HPDE6-E6E7 (cell line): ENCODE measurements around the gene MRPS30.
"Not testable (repeated sequence)": the region's sequence is repeated elsewhere in the genome, so short reads cannot be mapped to it uniquely, and the experiment has no call there.

ENCODE experiments used
- DNase-seq: peaks from one replicate; pipeline ENCODE4 v3.0.0; 2011; ENCODE audit warnings: missing footprints; ENCODE audit errors: extremely low spot score

Gene MRPS30

DNA sequence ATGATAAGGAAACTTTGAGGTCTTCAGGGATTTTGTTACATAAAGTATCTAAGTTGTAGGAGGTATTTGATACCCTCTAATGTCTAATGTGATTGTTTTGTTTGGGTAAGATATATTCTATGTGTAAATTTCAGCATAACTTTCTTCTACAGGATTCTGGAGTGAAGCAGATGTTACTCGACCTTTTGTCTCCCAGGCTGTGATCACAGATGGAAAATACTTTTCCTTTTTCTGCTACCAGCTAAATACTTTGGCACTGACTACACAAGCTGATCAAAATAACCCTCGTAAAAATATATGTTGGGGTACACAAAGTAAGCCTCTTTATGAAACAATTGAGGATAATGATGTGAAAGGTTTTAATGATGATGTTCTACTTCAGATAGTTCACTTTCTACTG, 6.0 kb downstream of the MRPS30 start:
- DNase-seq: no peak

DNA sequence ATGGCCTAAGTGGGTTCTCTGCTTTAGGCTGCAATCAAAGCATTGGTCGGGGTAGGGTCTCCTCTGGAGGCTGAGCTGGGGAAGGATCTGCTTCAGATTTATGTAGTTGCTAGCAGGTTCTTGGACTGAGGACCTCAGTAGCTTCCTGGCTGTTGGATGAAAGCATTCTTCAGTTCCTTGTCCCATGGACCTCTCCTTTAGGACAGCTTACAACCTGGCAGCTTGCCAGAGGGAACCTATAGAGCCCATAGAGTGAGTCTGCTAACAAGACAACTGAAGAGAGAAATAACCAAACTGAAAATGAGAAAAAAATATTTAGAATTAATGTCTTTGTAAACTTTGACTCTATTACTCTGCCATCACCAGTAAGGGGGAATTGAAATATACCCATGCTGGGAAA, 12.4 kb downstream of the MRPS30 start:
- no peak for DNase-seq

DNA sequence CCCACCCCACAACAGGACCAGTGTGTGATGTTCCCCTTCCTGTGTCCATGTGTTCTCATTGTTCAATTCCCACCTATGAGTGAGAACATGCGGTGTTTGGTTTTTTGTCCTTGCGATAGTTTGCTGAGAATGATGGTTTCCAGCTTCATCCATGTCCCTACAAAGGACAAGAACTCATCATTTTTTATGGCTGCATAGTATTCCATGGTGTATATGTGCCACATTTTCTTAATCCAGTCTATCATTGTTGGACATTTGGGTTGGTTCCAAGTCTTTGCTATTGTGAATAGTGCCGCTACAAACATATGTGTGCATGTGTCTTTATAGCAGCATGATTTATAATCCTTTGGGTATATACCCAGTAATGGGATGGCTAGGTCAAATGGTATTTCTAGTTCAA, 15.9 kb downstream of the MRPS30 start:
- not testable (repeated sequence) for DNase-seq

DNA sequence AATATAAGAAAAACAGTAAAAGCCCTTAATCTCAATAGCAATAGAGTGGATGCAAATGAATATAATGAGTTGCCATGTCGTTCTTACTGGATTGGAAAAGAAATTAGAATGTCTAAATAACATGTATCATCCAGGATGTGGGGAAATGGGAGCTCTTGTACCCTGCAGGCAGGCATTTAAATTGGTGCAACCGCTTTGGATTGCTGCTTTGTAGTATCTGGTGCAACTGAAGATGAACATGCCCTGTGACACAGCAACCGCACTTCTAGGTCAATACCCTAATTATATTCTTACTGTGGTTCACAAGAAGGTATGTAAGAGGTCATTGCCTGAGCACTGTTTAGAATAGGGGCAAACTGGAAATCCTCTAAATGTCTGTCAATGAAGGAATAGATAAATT, 18.9 kb downstream of the MRPS30 start:
- DNase-seq: no peak

DNA sequence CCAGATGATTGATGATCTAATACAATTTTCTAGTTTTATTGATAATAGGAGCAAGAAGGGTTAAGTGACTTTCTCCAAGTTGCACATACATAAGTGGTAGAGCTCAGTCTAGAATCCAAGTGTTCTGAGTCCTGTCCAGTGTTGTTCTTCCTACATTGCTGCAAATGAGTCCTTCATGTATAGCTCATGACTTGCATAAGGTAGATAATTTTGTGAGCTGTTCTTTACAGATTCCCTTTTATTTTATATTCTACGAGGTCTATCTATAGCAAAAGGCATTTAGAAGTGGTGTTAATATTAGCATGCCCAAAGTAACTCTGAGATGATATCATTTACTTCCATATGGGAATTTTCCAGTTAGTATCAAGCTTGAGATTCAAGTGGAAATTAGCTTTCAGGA, 20.0 kb downstream of the MRPS30 start:
- no peak for DNase-seq

DNA sequence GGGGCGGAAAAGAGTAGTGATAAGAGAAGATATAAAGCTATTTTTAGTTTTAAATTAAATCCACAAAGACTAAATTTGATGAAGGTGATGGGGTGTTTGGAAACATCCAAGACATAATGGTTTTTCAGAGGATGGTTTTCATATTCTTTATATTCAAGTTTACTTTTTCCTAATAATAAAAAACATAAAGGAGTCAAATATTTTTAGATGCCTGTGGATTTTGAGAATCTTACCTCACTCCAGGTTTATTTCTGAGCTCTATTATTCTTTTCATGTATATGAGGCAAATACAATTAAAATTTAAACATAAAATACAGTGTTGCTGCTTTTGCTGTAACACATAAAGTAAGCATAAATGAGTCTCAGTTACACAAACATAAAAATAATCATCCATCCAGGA, 22.2 kb downstream of the MRPS30 start:
- DNase-seq: no peak

DNA sequence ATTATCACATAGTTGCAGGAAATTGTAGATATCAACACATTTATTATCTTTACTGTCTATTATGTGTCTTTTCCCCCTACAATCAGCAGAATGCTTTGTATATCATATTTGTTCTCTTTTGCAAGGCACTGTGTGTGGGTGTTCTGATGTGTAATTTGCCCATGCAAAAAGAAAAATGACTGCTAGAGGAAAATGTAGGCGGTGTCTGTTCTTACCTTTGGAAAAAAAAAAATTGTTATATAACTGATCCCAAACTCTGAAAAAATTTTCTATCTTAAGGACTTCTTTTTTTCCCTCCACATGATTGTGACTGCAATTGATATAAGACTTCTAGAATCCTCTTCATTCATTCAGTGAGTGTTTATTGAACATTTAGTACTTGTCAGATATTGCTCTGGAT, 24.5 kb downstream of the MRPS30 start:
- DNase-seq: no peak

DNA sequence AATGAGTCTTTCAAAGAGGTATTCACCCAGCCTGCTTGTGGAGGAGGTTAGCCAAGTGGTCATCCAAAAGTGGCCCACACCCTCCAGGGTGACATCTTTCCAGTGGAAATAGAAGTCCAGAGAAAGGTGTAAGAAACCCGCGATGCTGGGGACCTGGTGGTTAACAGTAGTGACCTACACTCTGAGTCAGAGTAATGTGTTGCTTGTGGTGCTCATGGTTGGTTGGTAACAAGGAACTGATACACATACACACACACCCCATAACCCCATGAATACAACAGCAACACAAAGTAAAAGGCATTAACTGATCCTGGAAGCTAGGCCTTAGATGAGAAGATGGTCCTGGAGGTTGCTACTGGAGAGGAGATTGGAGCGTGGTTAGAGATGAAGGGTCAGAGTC, 26.9 kb downstream of the MRPS30 start:
- no peak for DNase-seq

DNA sequence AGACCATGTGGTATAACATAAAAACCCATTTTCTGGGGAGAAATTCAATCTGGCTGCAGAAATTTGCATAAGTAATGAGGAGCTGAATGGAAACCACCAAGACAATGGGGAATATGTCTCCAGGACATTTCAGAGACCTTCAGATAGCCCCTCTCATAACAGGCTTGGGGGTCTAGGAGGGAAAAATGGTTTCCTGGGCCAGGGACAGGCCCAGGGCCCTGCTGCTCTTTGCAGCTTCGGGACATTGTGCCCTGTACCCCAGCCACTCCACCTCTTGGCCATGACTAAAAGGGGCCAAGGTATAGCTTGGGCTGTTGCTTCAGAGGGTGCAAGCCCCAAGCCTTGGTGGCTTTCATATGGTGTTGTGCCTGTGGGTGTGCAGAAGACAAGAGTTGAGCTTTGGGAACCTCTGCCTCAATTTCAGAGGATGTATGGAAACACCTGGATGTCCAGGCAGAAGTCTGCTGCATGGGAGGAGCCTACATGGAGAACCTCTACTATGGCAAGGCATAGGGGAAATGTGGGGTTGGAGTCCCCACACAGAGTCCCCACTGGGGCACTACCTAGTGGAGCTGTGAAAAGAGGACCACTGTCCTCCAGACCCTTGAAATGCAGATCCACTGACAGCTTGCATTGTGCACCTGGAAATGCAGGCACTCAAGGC, 30.4 kb downstream of the MRPS30 start:
- DNase-seq: no peak

DNA sequence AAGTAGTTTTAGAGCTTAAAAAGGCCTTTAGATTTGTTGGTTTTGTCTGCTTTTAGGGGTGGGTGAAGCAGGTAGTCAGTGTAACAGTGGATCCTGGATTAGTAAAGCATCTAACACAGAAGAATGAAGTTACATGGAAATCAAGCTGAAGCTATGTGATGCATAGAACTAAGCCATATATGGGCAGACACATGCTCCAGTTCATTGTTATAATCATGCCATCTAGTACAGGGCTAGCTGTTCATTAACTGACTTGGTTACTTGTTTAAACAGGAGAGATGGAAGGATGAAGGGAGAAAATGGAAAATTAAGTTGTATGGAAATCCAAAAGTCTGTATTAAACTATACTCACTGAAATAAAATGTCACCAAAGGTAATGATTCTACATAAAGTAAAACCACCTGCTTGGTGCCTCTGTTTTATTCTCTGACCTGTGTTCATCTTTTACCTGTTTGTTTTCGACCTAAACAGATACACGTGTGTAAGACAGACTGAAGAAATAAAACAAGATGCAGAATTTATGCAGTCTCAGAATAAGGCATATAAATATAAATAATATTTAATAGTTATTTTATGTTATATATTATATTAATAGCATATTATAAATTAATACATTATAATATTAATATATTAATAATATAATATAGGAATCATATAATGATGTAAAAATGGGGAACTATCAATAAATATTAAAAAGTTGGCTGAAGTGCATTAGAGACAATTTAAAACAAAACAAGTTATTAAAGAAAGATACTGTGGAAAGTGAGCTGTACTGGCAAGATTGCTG, 33.9 kb downstream of the MRPS30 start:
- no peak for DNase-seq

DNA sequence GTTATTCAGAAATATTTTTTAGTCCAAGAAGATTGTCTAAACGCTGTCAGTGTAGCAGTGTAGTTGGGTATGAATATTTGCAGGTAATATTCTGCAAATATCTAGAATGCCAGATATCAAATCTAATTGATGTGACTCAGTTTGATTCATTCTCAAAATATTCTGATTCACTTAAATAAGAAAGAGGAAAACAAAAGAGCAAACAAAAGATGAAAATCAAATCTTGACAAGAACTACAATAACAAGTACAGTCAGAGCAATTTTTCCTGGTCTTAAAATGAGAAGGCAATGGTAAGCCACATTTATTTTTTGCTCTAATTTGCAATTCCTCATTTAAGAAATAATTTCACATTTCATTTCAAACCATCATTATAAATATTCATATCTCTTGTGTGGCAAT, 36.0 kb downstream of the MRPS30 start:
- DNase-seq: no peak

DNA sequence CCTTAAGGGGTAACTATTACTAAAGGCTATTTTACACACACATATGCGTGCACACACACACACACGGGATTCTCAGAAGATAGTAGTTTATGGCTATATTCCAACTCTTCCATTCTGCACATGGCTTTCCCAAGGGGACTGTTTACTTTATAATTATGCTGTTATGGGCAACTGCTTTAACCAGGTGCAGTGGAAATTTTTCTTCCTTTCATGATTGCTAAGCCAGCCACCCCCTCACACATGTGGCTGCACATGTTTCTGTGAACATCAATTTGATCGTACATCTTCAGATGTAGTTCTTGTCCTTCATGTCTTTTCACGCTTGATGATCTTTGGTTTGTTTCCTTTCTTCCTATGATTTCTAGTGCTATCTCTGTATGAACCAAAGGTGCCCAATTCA, 37.0 kb downstream of the MRPS30 start:
- no peak for DNase-seq

DNA sequence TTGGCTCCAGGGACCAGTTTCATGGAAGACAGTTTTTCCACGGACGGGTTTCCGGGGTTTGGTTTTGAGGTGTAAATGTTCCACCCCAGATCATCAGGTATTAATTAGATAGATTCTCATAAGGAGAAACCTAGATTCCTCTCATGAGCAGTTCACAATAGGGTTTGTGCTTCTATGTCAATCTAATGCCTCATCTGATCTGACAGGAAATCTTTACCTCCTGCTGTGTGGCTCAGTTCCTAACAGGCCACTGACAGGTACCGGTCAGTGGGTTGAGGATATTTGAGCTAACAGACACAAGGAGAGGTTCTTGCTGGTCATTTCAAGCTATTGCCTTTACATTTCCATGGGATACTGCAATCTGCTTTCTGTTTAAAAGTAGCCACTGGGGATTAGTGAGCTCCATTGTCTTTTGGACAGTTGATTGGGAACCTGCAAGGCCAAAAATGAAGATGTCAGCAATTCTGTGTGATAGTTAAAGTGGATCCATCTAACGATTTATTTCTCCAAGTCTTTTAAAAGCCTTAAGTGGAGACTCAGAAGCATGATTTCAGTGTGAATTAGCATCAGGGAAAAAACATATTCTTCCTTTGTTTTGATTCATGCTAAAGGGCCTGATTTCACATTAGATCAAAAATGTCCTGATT, 38.6 kb downstream of the MRPS30 start:
- no peak for DNase-seq

DNA sequence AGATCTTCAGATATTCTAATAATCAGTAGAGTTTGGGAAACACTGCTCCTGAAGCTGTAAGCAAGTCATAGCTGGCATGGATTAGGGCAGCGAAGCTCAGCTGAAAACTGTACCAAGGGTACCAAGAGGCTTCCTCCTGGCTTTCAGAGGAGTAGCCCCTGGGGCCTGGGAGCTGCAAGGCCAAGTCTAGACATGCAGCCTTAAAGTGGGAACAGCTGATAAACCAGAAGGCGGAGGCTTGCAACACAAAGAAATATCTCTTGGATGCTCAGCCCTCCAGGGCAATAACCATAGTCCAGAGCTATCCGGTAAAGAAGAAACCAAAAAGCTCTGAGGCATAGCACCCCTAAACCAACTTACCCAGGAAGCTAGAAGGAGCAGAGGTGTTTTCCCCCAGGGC, 51.5 kb downstream of the MRPS30 start:
- peak; percentile 4 for DNase-seq

DNA sequence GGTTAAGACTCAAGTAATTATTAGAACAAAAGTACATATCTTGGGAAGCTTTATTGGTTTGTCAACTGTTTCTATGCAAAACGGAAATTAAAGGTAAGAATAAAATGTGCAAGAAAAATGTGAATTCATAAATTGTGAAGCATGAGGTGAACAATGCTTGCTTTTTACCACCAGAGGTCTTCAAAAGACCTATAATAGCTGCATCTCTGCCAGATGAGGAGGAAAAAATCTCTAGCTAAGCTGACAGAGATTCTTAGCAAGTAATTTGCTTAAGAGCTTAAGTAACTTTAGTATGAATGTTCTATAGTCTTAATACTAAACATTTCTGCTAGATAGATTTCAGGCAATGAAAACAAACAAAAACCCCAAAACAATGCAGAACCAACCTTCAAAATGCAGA, 54.1 kb downstream of the MRPS30 start:
- DNase-seq: peak; percentile 4
